Ovary (tissue), 3 donors: ENCODE data around the gene THSD4.

Experiments used
- CTCF ChIP-seq, 3 donors: fragments of 450-650 bp in 2 of 3; fragments of 200-600 bp in 1 of 3; IDR thresholded peaks; one replicate each; pipeline versions ENCODE4 v1.5.1 to v1.8.0; 2016 to 2022; ENCODE audit warnings: antibody characterized with exemption in 3 of 3, mild to moderate bottlenecking in 1 of 3
- POLR2A ChIP-seq: fragments of 450-650 bp; IDR thresholded peaks from one replicate; pipeline ENCODE4 v1.6.1; 2017; ENCODE audit warnings: antibody characterized with exemption, mild to moderate bottlenecking, moderate library complexity
- donor health status: DM: no; HTN: no; CAD: no.

DNA sequence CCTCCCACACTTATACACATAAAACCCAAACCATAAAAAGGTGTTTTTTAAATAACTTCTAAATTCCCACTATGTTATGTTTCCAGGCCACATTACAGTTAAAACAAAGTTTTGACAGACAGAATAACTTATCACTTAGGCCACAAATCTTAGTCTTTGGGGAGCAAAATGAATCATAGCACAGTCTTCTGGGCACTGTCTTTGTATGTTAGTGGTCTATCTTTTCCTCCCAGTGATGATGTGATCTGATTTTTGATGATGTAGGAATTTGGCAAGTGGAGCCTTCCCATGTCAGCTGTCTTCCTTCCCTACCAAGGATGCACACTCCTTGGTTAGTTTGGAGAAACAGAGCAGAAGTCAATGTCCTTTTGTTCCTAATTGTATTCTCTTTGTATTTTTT lies 67.3 kb downstream of the THSD4 start:
- no peak for TF ChIP-seq CTCF (IDR thresholded peaks at IDR 0.05)
- TF ChIP-seq POLR2A, result no peak
